Calu3 (cell line): ENCODE measurements around the gene HLCS. TPM values are rescaled to one million over a fixed set of nuclear protein-coding genes. Genes with fewer than 3 reads are reported as not detected.

Experiments
- BruUV-seq: library from RNA; stranded (reverse); fragments of 400-500 nt; replicated peaks from 2 replicates; lab custom pipeline; 2021; lab: Mats Ljungman, UMichigan
- CTCF ChIA-PET: fragments of 300-600 bp; sonication (Branson Sonifier 250); formaldehyde crosslinking; loops from one replicate; lab custom pipeline; 2022; ENCODE audit warnings: antibody characterized with exemption; lab: Charles Lee
- DNase-seq: peaks from one replicate; pipeline ENCODE4 v3.0.0; 2022
- H3K27ac Mint-ChIP-seq: one replicate; pipeline ENCODE4 v1.8.0; 2022; ENCODE audit warnings: mixed read lengths; ENCODE audit not compliant: unreplicated experiment
- H3K27me3 Mint-ChIP-seq: one replicate; pipeline ENCODE4 v1.8.0; 2022; ENCODE audit warnings: mixed read lengths; ENCODE audit not compliant: unreplicated experiment
- H3K36me3 Mint-ChIP-seq: one replicate; pipeline ENCODE4 v1.8.0; 2022; ENCODE audit warnings: mild to moderate bottlenecking, moderate library complexity, mixed read lengths; ENCODE audit not compliant: insufficient read depth, unreplicated experiment
- H3K4me1 Mint-ChIP-seq: one replicate; pipeline ENCODE4 v1.8.0; 2022; ENCODE audit warnings: mild to moderate bottlenecking, low read depth, mixed read lengths; ENCODE audit not compliant: unreplicated experiment
- H3K4me3 Mint-ChIP-seq: one replicate; pipeline ENCODE4 v1.8.0; 2022; ENCODE audit warnings: mild to moderate bottlenecking, low read depth, moderate library complexity, mixed read lengths; ENCODE audit not compliant: unreplicated experiment
- H3K9me3 Mint-ChIP-seq: one replicate; pipeline ENCODE4 v1.8.0; 2022; ENCODE audit warnings: low read depth, mixed read lengths; ENCODE audit not compliant: unreplicated experiment
- intact Hi-C: fragments of 100-400 bp; cut with micrococcal nuclease; formaldehyde crosslinking; loops from one replicate; pipeline ENCODE4 v1.10.0; 2022; ENCODE audit not compliant: unreplicated experiment
- total RNA-seq: library from RNA; stranded (reverse); gene quantifications from 2 replicates; pipeline ENCODE4 v1.2.3, GENCODE V29; 2022
- TF ChIP-seq, protein P1 (sequence below): fragments of 200-600 bp; IDR thresholded peaks from one replicate; pipeline ENCODE4 v1.8.0; 2022; ENCODE audit warnings: antibody characterized with exemption; ENCODE audit not compliant: unreplicated experiment

Gene HLCS
- total RNA-seq, 1 experiment from 2014 or later = 18.4 TPM

DNA sequence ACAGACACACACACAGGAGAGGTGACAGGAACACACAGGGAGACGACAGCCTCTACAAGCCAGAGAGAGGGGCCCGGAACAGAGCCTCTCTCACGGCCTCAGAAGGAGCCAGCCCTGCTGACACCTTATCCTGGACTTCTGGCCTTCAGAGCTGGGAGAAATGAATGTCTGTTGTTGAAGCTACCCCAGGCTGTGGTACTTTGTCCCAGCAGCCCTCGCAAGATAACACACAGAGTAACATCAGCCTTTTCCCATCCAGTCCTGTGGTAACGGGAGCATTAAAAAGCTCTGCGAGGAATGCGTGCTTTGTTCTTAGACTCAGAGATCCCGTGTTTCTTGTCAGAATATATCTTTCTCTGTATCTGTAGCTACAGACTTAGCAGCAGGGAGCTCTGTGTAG lies 136.4 kb downstream of the HLCS start:
- TF ChIP-seq, protein P1, sequence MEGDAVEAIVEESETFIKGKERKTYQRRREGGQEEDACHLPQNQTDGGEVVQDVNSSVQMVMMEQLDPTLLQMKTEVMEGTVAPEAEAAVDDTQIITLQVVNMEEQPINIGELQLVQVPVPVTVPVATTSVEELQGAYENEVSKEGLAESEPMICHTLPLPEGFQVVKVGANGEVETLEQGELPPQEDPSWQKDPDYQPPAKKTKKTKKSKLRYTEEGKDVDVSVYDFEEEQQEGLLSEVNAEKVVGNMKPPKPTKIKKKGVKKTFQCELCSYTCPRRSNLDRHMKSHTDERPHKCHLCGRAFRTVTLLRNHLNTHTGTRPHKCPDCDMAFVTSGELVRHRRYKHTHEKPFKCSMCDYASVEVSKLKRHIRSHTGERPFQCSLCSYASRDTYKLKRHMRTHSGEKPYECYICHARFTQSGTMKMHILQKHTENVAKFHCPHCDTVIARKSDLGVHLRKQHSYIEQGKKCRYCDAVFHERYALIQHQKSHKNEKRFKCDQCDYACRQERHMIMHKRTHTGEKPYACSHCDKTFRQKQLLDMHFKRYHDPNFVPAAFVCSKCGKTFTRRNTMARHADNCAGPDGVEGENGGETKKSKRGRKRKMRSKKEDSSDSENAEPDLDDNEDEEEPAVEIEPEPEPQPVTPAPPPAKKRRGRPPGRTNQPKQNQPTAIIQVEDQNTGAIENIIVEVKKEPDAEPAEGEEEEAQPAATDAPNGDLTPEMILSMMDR = no peak
- Mint-ChIP-seq H3K9me3 (no peaks in the 10 kb centered on the region), H3K4me3 (no peak overlapping the region), H3K36me3 (no peaks in the 10 kb centered on the region), H3K27ac (no peak overlapping the region), H3K4me1 (peaks cover 13% of the 10 kb centered on the region), H3K27me3 (no peaks in the 10 kb centered on the region)
- no peak for DNase-seq
- intact Hi-C loops = no loop called here
- CTCF ChIA-PET = no interaction called here
- no TSS peak for BruUV-seq

DNA sequence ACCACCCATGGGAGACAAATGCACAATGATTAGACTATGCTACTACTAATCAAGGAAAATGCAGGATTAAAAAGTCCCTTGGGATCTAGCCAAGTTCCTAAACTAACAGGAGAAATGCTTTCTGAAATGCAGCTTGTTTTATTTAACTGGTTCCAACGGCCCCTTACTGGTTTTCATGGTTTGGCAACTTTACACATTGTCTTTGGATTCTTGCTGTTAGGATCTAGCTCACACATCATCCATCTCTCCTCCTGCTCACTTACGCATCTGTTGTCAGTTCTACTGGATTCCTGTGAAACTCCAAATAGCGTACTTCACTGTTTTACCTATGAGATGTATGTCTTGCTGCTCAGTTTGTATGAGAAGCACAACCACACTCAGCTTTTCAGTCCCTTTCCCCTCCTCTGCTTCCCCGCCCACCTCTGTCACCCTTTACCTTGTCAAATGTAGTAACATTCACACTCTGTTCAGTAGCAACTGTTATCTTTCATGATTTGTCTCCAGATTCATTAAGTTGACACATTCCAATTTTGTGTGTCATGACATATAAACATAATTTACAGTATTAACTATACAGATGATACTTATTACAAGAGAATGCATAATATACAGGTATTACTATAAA lies 137.5 kb downstream of the HLCS start:
- no TSS peak for BruUV-seq
- no peak for DNase-seq
- no peaks in the 10 kb centered on the region for H3K36me3 Mint-ChIP-seq
- CTCF ChIA-PET = no interaction called here
- no peaks in the 10 kb centered on the region for H3K9me3 Mint-ChIP-seq
- H3K4me1 Mint-ChIP-seq = peaks cover 13% of the 10 kb centered on the region
- H3K27me3 Mint-ChIP-seq = no peaks in the 10 kb centered on the region
- H3K27ac Mint-ChIP-seq = no peak overlapping the region
- TF ChIP-seq, protein P1 = no peak
- intact Hi-C loops = no loop called here
- H3K4me3 Mint-ChIP-seq = no peak overlapping the region

DNA sequence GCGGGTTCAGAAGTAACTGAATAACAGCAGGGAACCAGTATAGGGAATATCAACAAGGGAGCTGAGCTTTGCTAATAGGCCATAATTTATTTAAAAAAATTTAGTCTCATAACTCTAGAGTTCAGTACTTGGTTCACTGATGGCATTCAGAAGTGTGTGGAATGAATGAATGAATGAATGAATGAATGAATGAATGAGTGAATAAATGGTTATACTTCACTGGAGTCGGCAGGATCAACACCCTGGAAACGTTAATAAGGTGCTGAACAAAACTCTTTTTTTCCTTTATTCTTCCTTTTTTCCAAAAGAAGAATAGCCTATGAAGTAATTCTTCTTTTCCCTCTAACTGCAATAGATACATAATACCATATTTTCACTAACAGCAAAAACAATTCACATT lies 138.3 kb downstream of the HLCS start:
- CTCF ChIA-PET = no interaction called here
- Mint-ChIP-seq H3K27ac (no peak overlapping the region), H3K36me3 (no peaks in the 10 kb centered on the region), H3K9me3 (no peaks in the 10 kb centered on the region), H3K4me1 (peaks cover 13% of the 10 kb centered on the region), H3K27me3 (no peaks in the 10 kb centered on the region), H3K4me3 (no peak overlapping the region)
- no peak for DNase-seq
- no TSS peak for BruUV-seq
- intact Hi-C loops = no loop called here
- TF ChIP-seq, protein P1 = no peak

DNA sequence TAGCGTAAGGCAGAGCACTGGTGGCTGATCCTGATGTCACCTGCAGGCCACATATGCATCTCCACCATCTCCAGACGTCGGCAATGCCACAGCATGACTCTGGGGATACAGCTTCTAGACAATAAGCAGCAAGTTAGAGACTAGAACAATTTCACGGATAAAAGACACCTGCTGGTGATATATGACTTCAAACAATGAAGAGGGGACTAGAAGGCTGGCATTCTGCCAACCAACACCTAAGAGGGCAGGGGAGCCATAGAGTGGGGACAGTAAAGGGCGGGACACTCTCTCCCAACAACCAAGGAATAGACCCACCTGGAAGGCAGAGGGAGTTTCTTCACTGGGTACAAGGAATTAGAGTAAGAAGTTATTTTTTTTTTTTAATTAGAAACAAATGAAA lies 140.8 kb downstream of the HLCS start:
- intact Hi-C loops = no loop called here
- H3K4me1 Mint-ChIP-seq = peaks cover 13% of the 10 kb centered on the region
- H3K27me3 Mint-ChIP-seq = no peaks in the 10 kb centered on the region
- TF ChIP-seq, protein P1 = no peak
- CTCF ChIA-PET = no interaction called here
- no peak for DNase-seq
- H3K27ac Mint-ChIP-seq = no peak overlapping the region
- no peaks in the 10 kb centered on the region for H3K9me3 Mint-ChIP-seq
- H3K4me3 Mint-ChIP-seq = no peak overlapping the region
- no TSS peak for BruUV-seq
- no peaks in the 10 kb centered on the region for H3K36me3 Mint-ChIP-seq
